H1 (cell line): ENCODE results near the gene METTL8.
"Not testable (repeated sequence)": the region's sequence is repeated elsewhere in the genome, so short reads cannot be mapped to it uniquely, and the experiment has no call there.

Experiments used
- BACH1 ChIP-seq: IDR thresholded peaks from 2 replicates; pipeline ENCODE4 v1.6.1; 2012; ENCODE audit warnings: low read length, improper control_type of control experiment
- BCL11A ChIP-seq, 2 experiments: IDR thresholded peaks; one replicate each; pipeline ENCODE4 v1.6.1; 2011; ENCODE audit warnings: low read depth in 2 of 2, low read length in 2 of 2, mild to moderate bottlenecking in 2 of 2
- EZH2 ChIP-seq: fragments of 200-600 bp; sonication (generic); IDR thresholded peaks from 2 replicates; pipeline ENCODE4 v1.7.1; 2012; ENCODE audit warnings: low read depth, mild to moderate bottlenecking, moderate library complexity, low read length, inconsistent platforms; ENCODE audit not compliant: severe bottlenecking
- POLR2A ChIP-seq, 2 experiments: IDR thresholded peaks; 1 replicate in 1 of 2; 2 replicates in 1 of 2; pipeline ENCODE4 v1.6.1; 2011; ENCODE audit warnings: low read depth in 2 of 2, low read length in 2 of 2, mild to moderate bottlenecking in 2 of 2; ENCODE audit errors: control extremely low read depth in 1 of 2
- RAD21 ChIP-seq, 2 experiments: IDR thresholded peaks in 1 of 2; conservative IDR thresholded peaks in 1 of 2; 2 replicates each; pipeline ENCODE4 v1.6.1; 2011; ENCODE audit warnings: low read depth in 2 of 2, low read length in 2 of 2, improper control_type of control experiment in 1 of 2, inconsistent platforms in 1 of 2, mild to moderate bottlenecking in 1 of 2, moderate library complexity in 1 of 2
- TAF1 ChIP-seq: IDR thresholded peaks from 2 replicates; pipeline ENCODE4 v1.6.1; 2011; ENCODE audit warnings: mild to moderate bottlenecking, low read depth, low read length
- TF ChIP-seq, protein P1 (sequence below): IDR thresholded peaks from 2 replicates; pipeline ENCODE4 v1.6.1; 2012; ENCODE audit warnings: inconsistent platforms
- TF ChIP-seq, protein P2 (sequence below), 3 experiments: IDR thresholded peaks; 1 replicate in 2 of 3; 2 replicates in 1 of 3; pipeline versions ENCODE4 v1.5.1 to v1.6.1; 2011; ENCODE audit warnings: low read length in 3 of 3, mild to moderate bottlenecking in 3 of 3, inconsistent platforms in 2 of 3, low read depth in 1 of 3, moderate library complexity in 1 of 3; ENCODE audit not compliant: insufficient read depth in 1 of 3; ENCODE audit errors: control extremely low read depth in 1 of 3
- TF ChIP-seq, protein P3 (sequence below): IDR thresholded peaks from 2 replicates; pipeline ENCODE4 v1.6.1; 2012; ENCODE audit warnings: low read length, inconsistent platforms

DNA sequence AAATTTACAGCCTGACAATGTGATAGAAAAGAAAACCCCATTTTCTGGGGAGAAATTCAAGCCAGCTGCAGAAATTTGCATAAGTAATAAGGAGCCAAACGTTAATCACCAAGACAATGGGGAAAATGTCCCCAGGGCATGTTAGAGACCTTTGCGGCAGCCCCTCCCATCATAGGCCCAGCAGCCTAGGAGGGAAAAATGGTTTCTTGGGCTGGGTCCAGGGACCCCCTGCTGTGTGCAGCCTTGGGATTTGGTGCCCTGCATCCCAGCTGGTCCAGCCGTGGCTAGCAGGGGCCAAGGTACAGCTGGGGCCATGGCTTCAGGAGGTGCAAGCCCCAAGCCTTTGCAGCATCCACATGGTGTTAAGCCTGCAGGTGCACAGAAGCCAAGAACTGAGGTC, 121.6 kb downstream of the METTL8 start:
- TF ChIP-seq POLR2A (IDR thresholded peaks at IDR 0.05; ENCODE audit: control extremely low read depth in 1 of 2, low read depth in 2 of 2, low read length in 2 of 2); TAF1; RAD21 (IDR thresholded peaks at IDR 0.05 in 1 of 2, conservative IDR thresholded peaks at IDR 0.05 in 1 of 2; ENCODE audit: low read depth in 2 of 2, low read length in 2 of 2); BCL11A (IDR thresholded peaks at IDR 0.05; ENCODE audit: low read depth in 2 of 2, low read length in 2 of 2); BACH1; EZH2: not testable (repeated sequence)
- TF ChIP-seq, protein P1, sequence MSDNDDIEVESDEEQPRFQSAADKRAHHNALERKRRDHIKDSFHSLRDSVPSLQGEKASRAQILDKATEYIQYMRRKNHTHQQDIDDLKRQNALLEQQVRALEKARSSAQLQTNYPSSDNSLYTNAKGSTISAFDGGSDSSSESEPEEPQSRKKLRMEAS: not testable (repeated sequence)
- TF ChIP-seq, protein P2, sequence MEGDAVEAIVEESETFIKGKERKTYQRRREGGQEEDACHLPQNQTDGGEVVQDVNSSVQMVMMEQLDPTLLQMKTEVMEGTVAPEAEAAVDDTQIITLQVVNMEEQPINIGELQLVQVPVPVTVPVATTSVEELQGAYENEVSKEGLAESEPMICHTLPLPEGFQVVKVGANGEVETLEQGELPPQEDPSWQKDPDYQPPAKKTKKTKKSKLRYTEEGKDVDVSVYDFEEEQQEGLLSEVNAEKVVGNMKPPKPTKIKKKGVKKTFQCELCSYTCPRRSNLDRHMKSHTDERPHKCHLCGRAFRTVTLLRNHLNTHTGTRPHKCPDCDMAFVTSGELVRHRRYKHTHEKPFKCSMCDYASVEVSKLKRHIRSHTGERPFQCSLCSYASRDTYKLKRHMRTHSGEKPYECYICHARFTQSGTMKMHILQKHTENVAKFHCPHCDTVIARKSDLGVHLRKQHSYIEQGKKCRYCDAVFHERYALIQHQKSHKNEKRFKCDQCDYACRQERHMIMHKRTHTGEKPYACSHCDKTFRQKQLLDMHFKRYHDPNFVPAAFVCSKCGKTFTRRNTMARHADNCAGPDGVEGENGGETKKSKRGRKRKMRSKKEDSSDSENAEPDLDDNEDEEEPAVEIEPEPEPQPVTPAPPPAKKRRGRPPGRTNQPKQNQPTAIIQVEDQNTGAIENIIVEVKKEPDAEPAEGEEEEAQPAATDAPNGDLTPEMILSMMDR (IDR thresholded peaks at IDR 0.05; ENCODE audit: control extremely low read depth in 1 of 3, insufficient read depth in 1 of 3, low read depth in 1 of 3, low read length in 3 of 3): not testable (repeated sequence)
- TF ChIP-seq, protein P3, sequence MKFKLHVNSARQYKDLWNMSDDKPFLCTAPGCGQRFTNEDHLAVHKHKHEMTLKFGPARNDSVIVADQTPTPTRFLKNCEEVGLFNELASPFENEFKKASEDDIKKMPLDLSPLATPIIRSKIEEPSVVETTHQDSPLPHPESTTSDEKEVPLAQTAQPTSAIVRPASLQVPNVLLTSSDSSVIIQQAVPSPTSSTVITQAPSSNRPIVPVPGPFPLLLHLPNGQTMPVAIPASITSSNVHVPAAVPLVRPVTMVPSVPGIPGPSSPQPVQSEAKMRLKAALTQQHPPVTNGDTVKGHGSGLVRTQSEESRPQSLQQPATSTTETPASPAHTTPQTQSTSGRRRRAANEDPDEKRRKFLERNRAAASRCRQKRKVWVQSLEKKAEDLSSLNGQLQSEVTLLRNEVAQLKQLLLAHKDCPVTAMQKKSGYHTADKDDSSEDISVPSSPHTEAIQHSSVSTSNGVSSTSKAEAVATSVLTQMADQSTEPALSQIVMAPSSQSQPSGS: not testable (repeated sequence)
